NB4 (cell line): ENCODE measurements around the gene LIPE.

Source experiments
- DNase-seq: peaks from one replicate; pipeline ENCODE4 v3.0.0; 2010; ENCODE audit warnings: low read depth
- H3K4me3 ChIP-seq: one replicate; pipeline ENCODE4 v1.5.1; 2011; ENCODE audit warnings: mild to moderate bottlenecking, low read depth, low read length, moderate library complexity
- CTCF ChIP-seq: IDR thresholded peaks from one replicate; pipeline ENCODE4 v1.5.1; 2012; ENCODE audit warnings: low read depth, low read length
- MAX ChIP-seq: IDR thresholded peaks from 2 replicates; pipeline ENCODE4 v1.6.1; 2011; ENCODE audit warnings: low read depth, low read length
- MYC ChIP-seq: IDR thresholded peaks from 2 replicates; pipeline ENCODE4 v1.6.1; 2011; ENCODE audit warnings: low read depth, low read length
- POLR2A ChIP-seq: IDR thresholded peaks from 2 replicates; pipeline ENCODE4 v1.6.1; 2011; ENCODE audit warnings: mild to moderate bottlenecking; ENCODE audit not compliant: insufficient read length; ENCODE audit errors: extremely low read depth

The LIPE gene

GRCh38 chr19:42388851-42389489 is 38.2 kb downstream of the LIPE start:
- no peak for TF ChIP-seq POLR2A
- TF ChIP-seq MAX, result no peak
- no peak for TF ChIP-seq MYC
- no peak for TF ChIP-seq CTCF
- H3K4me3 ChIP-seq, result no peak overlapping the region
- DNase-seq, result no peak

- no peak overlapping the region for H3K4me3 ChIP-seq
- peak; percentile 58 for DNase-seq
- TF ChIP-seq MAX (no peak), POLR2A (no peak), CTCF (peak; percentile 33), MYC (no peak)
These were observed 40.0 kb downstream of the LIPE start for GRCh38 chr19:42386974-42387707.

- no peak for TF ChIP-seq MYC
- no peak for TF ChIP-seq MAX
- no peak for TF ChIP-seq POLR2A
- no peak for TF ChIP-seq CTCF
- H3K4me3 ChIP-seq, result no peak overlapping the region
- DNase-seq, result no peak
These were observed 47.0 kb downstream of the LIPE start for GRCh38 chr19:42380155-42380554.

GRCh38 chr19:42378225-42379215 is 48.7 kb downstream of the LIPE start:
- no peak for DNase-seq
- H3K4me3 ChIP-seq, result no peak overlapping the region
- TF ChIP-seq CTCF (no peak), MAX (no peak), POLR2A (no peak), MYC (no peak)

GRCh38 chr19:42376177-42376555 is 51.0 kb downstream of the LIPE start:
- H3K4me3 ChIP-seq, result no peak overlapping the region
- no peak for DNase-seq
- TF ChIP-seq POLR2A (no peak), CTCF (no peak), MYC (no peak), MAX (no peak)
